ENCODE results near the gene PCDHA1. TPM values are rescaled to one million over a fixed set of nuclear protein-coding genes. Genes with fewer than 3 reads are reported as not detected.

The PCDHA1 gene
- total and polyA plus RNA-seq, 8 donors: 0.37 TPM; not detected in 7

DNA sequence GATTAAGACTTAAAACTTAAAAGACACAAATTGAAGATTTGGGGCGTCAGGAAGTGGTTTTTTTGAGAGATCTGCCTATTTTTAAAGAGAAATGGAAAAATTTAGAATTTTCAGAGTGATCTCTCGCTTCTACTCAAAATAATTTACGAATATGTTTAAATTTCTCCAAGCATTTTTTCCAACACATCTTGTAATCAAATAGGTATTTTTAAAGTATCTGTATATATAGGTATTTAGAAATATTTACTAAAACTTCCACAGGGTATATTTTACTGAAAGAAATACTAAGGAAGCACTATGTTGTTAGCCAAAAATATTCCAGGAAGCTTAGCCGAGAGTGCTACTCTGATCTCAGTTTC lies 255.5 kb downstream of the PCDHA1 start:
- intact Hi-C loops (cut with DNase I; ENCODE audit: low total_unique reads): no loop called here
- no peak overlapping the region for H3K4me3 ChIP-seq

DNA sequence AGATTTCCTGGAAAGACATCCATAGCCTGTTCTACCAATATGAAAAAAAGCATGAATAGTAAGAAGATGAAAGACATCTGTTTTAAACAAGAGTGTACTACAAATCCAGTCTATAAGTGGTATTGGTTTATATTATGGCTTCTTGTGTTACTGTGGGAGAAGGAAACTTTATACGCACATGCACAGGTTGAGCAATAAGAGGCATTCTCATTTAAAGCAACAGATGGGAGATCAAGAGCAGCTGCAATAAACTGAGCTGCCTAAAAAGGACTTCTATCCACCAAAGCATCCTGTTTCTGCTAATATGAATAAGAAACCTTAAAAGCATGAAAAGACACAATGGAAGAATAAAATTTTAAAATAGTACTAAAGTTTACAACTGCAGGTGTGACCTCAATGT lies 256.6 kb downstream of the PCDHA1 start:
- intact Hi-C loops (cut with DNase I; ENCODE audit: low total_unique reads): no loop called here
- WGBS, 5 donors: 48 to 66% (median 57%) methylated on average over 1 of the region's 1 CpG

More for the DNA sequence above, 255.5 kb downstream of the PCDHA1 start:
- no peak overlapping the region for H3K27ac ChIP-seq
- no peaks in the 10 kb centered on the region for H3K36me3 ChIP-seq
- TF ChIP-seq POLR2A (IDR thresholded peaks at IDR 0.05) (no peak), EP300 (IDR thresholded peaks at IDR 0.05) (no peak), POLR2AphosphoS5 (IDR thresholded peaks at IDR 0.05) (no peak)
- TF ChIP-seq, protein P1, sequence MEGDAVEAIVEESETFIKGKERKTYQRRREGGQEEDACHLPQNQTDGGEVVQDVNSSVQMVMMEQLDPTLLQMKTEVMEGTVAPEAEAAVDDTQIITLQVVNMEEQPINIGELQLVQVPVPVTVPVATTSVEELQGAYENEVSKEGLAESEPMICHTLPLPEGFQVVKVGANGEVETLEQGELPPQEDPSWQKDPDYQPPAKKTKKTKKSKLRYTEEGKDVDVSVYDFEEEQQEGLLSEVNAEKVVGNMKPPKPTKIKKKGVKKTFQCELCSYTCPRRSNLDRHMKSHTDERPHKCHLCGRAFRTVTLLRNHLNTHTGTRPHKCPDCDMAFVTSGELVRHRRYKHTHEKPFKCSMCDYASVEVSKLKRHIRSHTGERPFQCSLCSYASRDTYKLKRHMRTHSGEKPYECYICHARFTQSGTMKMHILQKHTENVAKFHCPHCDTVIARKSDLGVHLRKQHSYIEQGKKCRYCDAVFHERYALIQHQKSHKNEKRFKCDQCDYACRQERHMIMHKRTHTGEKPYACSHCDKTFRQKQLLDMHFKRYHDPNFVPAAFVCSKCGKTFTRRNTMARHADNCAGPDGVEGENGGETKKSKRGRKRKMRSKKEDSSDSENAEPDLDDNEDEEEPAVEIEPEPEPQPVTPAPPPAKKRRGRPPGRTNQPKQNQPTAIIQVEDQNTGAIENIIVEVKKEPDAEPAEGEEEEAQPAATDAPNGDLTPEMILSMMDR (IDR thresholded peaks at IDR 0.05): no peak
- peaks cover 0 to 11% (median 3%) of the 10 kb centered on the region in 4 donors for H3K9me3 ChIP-seq
- 19 to 23% (median 20%) methylated on average over 4 of the region's 4 CpGs for WGBS, 5 donors
- peaks cover 0 to 15% (median 4%) of the 10 kb centered on the region in 3 donors for H3K27me3 ChIP-seq
- DNase-seq: no peak
- H3K4me1 ChIP-seq: peaks cover 0 to 20% (median 13%) of the 10 kb centered on the region in 4 donors

GRCh38 chr5:141050622-141051520 lies 264.9 kb downstream of the PCDHA1 start, which contains the start of gene PCDHB1:
Gene PCDHB1, plus strand, starts transcription at chr5:141051374. Its CDS starts 97 bp downstream, at chr5:141051471.
- 13 to 26% (median 17%) methylated on average over 20 of the region's 20 CpGs for WGBS, 5 donors

More for the DNA sequence above, 256.6 kb downstream of the PCDHA1 start:
- Histone ChIP-seq H3K27ac (no peak overlapping the region), H3K4me3 (no peak overlapping the region), H3K9me3 (peaks cover 0 to 11% (median 3%) of the 10 kb centered on the region in 4 donors), H3K27me3 (peaks cover 0 to 23% (median 4%) of the 10 kb centered on the region in 3 donors), H3K36me3 (no peaks in the 10 kb centered on the region), H3K4me1 (peaks cover 0 to 20% (median 13%) of the 10 kb centered on the region in 4 donors)
- no peak for DNase-seq
- TF ChIP-seq POLR2A (IDR thresholded peaks at IDR 0.05): no peak
- TF ChIP-seq EP300 (IDR thresholded peaks at IDR 0.05): no peak

GRCh38 chr5:141051521-141051866 lies 265.6 kb downstream of the PCDHA1 start:
- no peaks in the 10 kb centered on the region for H3K36me3 ChIP-seq
- H3K27me3 ChIP-seq: peaks cover 0 to 31% (median 8%) of the 10 kb centered on the region in 3 donors
- TF ChIP-seq, protein P1 (IDR thresholded peaks at IDR 0.05): no peak
- no peak for TF ChIP-seq POLR2A (IDR thresholded peaks at IDR 0.05)
- no peak for TF ChIP-seq POLR2AphosphoS5 (IDR thresholded peaks at IDR 0.05)
- no peak for TF ChIP-seq EP300 (IDR thresholded peaks at IDR 0.05)
- H3K4me3 ChIP-seq: peak overlapping the region; percentile 48 to 60 (median 54)
- peaks cover 0 to 13% (median 7%) of the 10 kb centered on the region in 4 donors for H3K4me1 ChIP-seq
- peak in 1 of 2 donors; percentile 18 for DNase-seq
- H3K9me3 ChIP-seq: peaks cover 0 to 9% (median 2%) of the 10 kb centered on the region in 4 donors
- intact Hi-C loops (cut with DNase I; ENCODE audit: low total_unique reads): no loop called here
- no peak overlapping the region for H3K27ac ChIP-seq
- 7 to 15% (median 13%) methylated on average over 16 to 19 of the region's 19 CpGs for WGBS, 5 donors

More at GRCh38 chr5:141050622-141051520, 264.9 kb downstream of the PCDHA1 start, which contains the start of gene PCDHB1:
- Histone ChIP-seq H3K36me3 (no peaks in the 10 kb centered on the region), H3K9me3 (peaks cover 0 to 9% (median 2%) of the 10 kb centered on the region in 4 donors), H3K4me3 (peak within 1 kb of the TSS; percentile 48 to 60 (median 54)), H3K4me1 (peaks cover 0 to 13% (median 7%) of the 10 kb centered on the region in 4 donors), H3K27ac (no peak within 1 kb of the TSS), H3K27me3 (peaks cover 0 to 37% (median 8%) of the 10 kb centered on the region in 3 donors)
- no peak for TF ChIP-seq POLR2AphosphoS5 (IDR thresholded peaks at IDR 0.05)
- intact Hi-C loops (cut with DNase I; ENCODE audit: low total_unique reads): no loop called here
- peak in 1 of 2 donors; percentile 29 for DNase-seq

Small RNAs within 50 kb of the gene (small RNA-seq; reads per million reads assigned to genes)
- gene AC010223.1: 0 reads per million in 4 donors

Other genes with a start within 250 kb of the PCDHA1 start
- 10 to 100 TPM in 1 of 5 donors, 1 to 10 TPM in 4; 2.7 to 15.1 (median 8.1) TPM for gene EIF4EBP3, start 238.5 kb upstream of the PCDHA1 start, total RNA-seq
- gene EIF4EBP3, start 238.5 kb upstream of the PCDHA1 start, polyA plus RNA-seq: 10 to 100 TPM; 66.1 to 90.9 (median 80.2) TPM
- gene SRA1, start 228.7 kb upstream of the PCDHA1 start, total RNA-seq: 10 to 100 TPM in 3 of 5 donors, 1 to 10 TPM in 1, not detected in 1; 1.8 to 26.8 (median 22.9) TPM
- 10 to 100 TPM; 37.7 to 51.0 (median 39.7) TPM for gene SRA1, start 228.7 kb upstream of the PCDHA1 start, polyA plus RNA-seq
- 10 to 100 TPM in 3 of 5 donors, 1 to 10 TPM in 2; 5.4 to 40.8 (median 22.4) TPM for gene APBB3, start 221.5 kb upstream of the PCDHA1 start, total RNA-seq
- gene APBB3, start 221.5 kb upstream of the PCDHA1 start, polyA plus RNA-seq: 10 to 100 TPM in 2 of 3 donors, 1 to 10 TPM in 1; 9.8 to 29.8 (median 11.0) TPM
- gene SLC35A4, start 221.3 kb upstream of the PCDHA1 start, total RNA-seq: 10 to 100 TPM; 11.4 to 62.0 (median 43.0) TPM
- gene SLC35A4, start 221.3 kb upstream of the PCDHA1 start, polyA plus RNA-seq: 10 to 100 TPM; 30.4 to 47.7 (median 41.7) TPM
- gene CD14, start 153.0 kb upstream of the PCDHA1 start, total RNA-seq: 10 to 100 TPM in 4 of 5 donors, 1 to 10 TPM in 1; 8.5 to 99.8 (median 23.9) TPM
- gene CD14, start 153.0 kb upstream of the PCDHA1 start, polyA plus RNA-seq: 10 to 100 TPM; 17.0 to 45.6 (median 35.0) TPM
- 10 to 100 TPM in 2 of 5 donors, 1 to 10 TPM in 3; 4.0 to 40.8 (median 7.0) TPM for gene TMCO6, start 146.7 kb upstream of the PCDHA1 start, total RNA-seq
- gene TMCO6, start 146.7 kb upstream of the PCDHA1 start, polyA plus RNA-seq: 10 to 100 TPM in 1 of 3 donors, 1 to 10 TPM in 2; 6.8 to 15.5 (median 7.9) TPM
- 100 to 1,000 TPM in 1 of 5 donors, 10 to 100 TPM in 4; 28.6 to 171 (median 42.3) TPM for gene NDUFA2, start 138.5 kb upstream of the PCDHA1 start, total RNA-seq
- 100 to 1,000 TPM; 266 to 271 (median 271) TPM for gene NDUFA2, start 138.5 kb upstream of the PCDHA1 start, polyA plus RNA-seq
- 100 to 1,000 TPM in 1 of 5 donors, 10 to 100 TPM in 4; 69.4 to 155 (median 73.3) TPM for gene IK, start 138.3 kb upstream of the PCDHA1 start, total RNA-seq
- gene IK, start 138.3 kb upstream of the PCDHA1 start, polyA plus RNA-seq: 10 to 100 TPM; 53.1 to 68.7 (median 61.4) TPM
- gene WDR55, start 121.2 kb upstream of the PCDHA1 start, total RNA-seq: 10 to 100 TPM; 20.7 to 51.0 (median 31.0) TPM
- gene WDR55, start 121.2 kb upstream of the PCDHA1 start, polyA plus RNA-seq: 10 to 100 TPM; 13.8 to 19.6 (median 17.8) TPM
- 1 to 10 TPM in 2 of 5 donors, not detected in 3; 1.4 to 6.4 TPM for gene DND1, start 112.6 kb upstream of the PCDHA1 start, total RNA-seq
- gene DND1, start 112.6 kb upstream of the PCDHA1 start, polyA plus RNA-seq: 1 to 10 TPM in 1 of 3 donors, under 1 TPM in 1, not detected in 1; 0.50 to 1.5 TPM
- 100 to 1,000 TPM in 1 of 5 donors, 10 to 100 TPM in 4; 22.9 to 117 (median 50.3) TPM for gene HARS1, start 94.8 kb upstream of the PCDHA1 start, total RNA-seq
- 10 to 100 TPM; 46.1 to 53.4 (median 51.3) TPM for gene HARS1, start 94.8 kb upstream of the PCDHA1 start, polyA plus RNA-seq
- 100 to 1,000 TPM in 1 of 5 donors, 10 to 100 TPM in 4; 37.5 to 155 (median 58.5) TPM for gene HARS2, start 94.7 kb upstream of the PCDHA1 start, total RNA-seq
- 10 to 100 TPM; 13.1 to 17.9 (median 17.4) TPM for gene HARS2, start 94.7 kb upstream of the PCDHA1 start, polyA plus RNA-seq
- gene ZMAT2, start 85.7 kb upstream of the PCDHA1 start, total RNA-seq: 100 to 1,000 TPM in 1 of 5 donors, 10 to 100 TPM in 4; 30.7 to 143 (median 44.8) TPM
- 10 to 100 TPM; 48.9 to 90.6 (median 58.2) TPM for gene ZMAT2, start 85.7 kb upstream of the PCDHA1 start, polyA plus RNA-seq
- gene PCDHA2, start 8.7 kb downstream of the PCDHA1 start, total RNA-seq: 1 to 10 TPM in 1 of 5 donors, under 1 TPM in 1, not detected in 3; 0.55 to 1.7 TPM
- gene PCDHA2, start 8.7 kb downstream of the PCDHA1 start, polyA plus RNA-seq: not detected
- gene PCDHA3, start 14.9 kb downstream of the PCDHA1 start, total RNA-seq: 1 to 10 TPM in 1 of 5 donors, under 1 TPM in 2, not detected in 2; under 0.01 to 1.2 (median 0.55) TPM
- under 1 TPM in 2 of 3 donors, not detected in 1; 0.06 to 0.08 TPM for gene PCDHA3, start 14.9 kb downstream of the PCDHA1 start, polyA plus RNA-seq
- gene PCDHA4, start 20.9 kb downstream of the PCDHA1 start, total RNA-seq: 1 to 10 TPM in 4 of 5 donors, not detected in 1; 1.0 to 2.6 (median 1.5) TPM
- gene PCDHA4, start 20.9 kb downstream of the PCDHA1 start, polyA plus RNA-seq: under 1 TPM in 2 of 3 donors, not detected in 1; 0.08 to 0.25 TPM
- 10 to 100 TPM in 1 of 5 donors, not detected in 4; 21.9 TPM for gene PCDHA5, start 35.5 kb downstream of the PCDHA1 start, total RNA-seq
- gene PCDHA5, start 35.5 kb downstream of the PCDHA1 start, polyA plus RNA-seq: under 1 TPM in 2 of 3 donors, not detected in 1; 0.12 to 0.13 TPM
- gene PCDHA6, start 41.8 kb downstream of the PCDHA1 start, total RNA-seq: 1 to 10 TPM in 1 of 5 donors, under 1 TPM in 2, not detected in 2; 0.14 to 1.2 (median 0.18) TPM
- gene PCDHA6, start 41.8 kb downstream of the PCDHA1 start, polyA plus RNA-seq: under 1 TPM in 2 of 3 donors, not detected in 1; 0.06 to 0.31 TPM
- gene PCDHA7, start 48.1 kb downstream of the PCDHA1 start, total RNA-seq: 1 to 10 TPM in 1 of 5 donors, under 1 TPM in 1, not detected in 3; 0.92 to 1.4 TPM
- gene PCDHA7, start 48.1 kb downstream of the PCDHA1 start, polyA plus RNA-seq: under 1 TPM in 1 of 3 donors, not detected in 2; 0.18 TPM
- gene PCDHA8, start 55.0 kb downstream of the PCDHA1 start, total RNA-seq: under 1 TPM in 2 of 5 donors, not detected in 3; 0.18 to 0.29 TPM
- gene PCDHA8, start 55.0 kb downstream of the PCDHA1 start, polyA plus RNA-seq: not detected
- gene PCDHA9, start 62.2 kb downstream of the PCDHA1 start, total RNA-seq: 1 to 10 TPM in 1 of 5 donors, under 1 TPM in 2, not detected in 2; 0.45 to 3.3 (median 0.73) TPM
- under 1 TPM in 1 of 3 donors, not detected in 2; 0.03 TPM for gene PCDHA9, start 62.2 kb downstream of the PCDHA1 start, polyA plus RNA-seq
- gene PCDHA10, start 69.8 kb downstream of the PCDHA1 start, total RNA-seq: 10 to 100 TPM in 2 of 5 donors, 1 to 10 TPM in 1, under 1 TPM in 2; under 0.01 to 26.3 (median 2.0) TPM
- gene PCDHA10, start 69.8 kb downstream of the PCDHA1 start, polyA plus RNA-seq: under 1 TPM in 2 of 3 donors, not detected in 1; 0.03 to 0.12 TPM
- gene PCDHA11, start 82.8 kb downstream of the PCDHA1 start, total RNA-seq: 1 to 10 TPM in 1 of 5 donors, under 1 TPM in 1, not detected in 3; 0.45 to 1.1 TPM
- gene PCDHA11, start 82.8 kb downstream of the PCDHA1 start, polyA plus RNA-seq: under 1 TPM in 2 of 3 donors, not detected in 1; 0.03 to 0.19 TPM
- 1 to 10 TPM in 1 of 5 donors, under 1 TPM in 1, not detected in 3; 0.55 to 2.2 TPM for gene PCDHA12, start 89.2 kb downstream of the PCDHA1 start, total RNA-seq
- gene PCDHA12, start 89.2 kb downstream of the PCDHA1 start, polyA plus RNA-seq: under 1 TPM in 1 of 3 donors, not detected in 2; 0.05 TPM
- 1 to 10 TPM in 2 of 5 donors, under 1 TPM in 2, not detected in 1; 0.14 to 4.3 (median 1.2) TPM for gene PCDHA13, start 96.0 kb downstream of the PCDHA1 start, total RNA-seq
- gene PCDHA13, start 96.0 kb downstream of the PCDHA1 start, polyA plus RNA-seq: under 1 TPM in 1 of 3 donors, not detected in 2; 0.61 TPM
- gene PCDHAC1, start 140.2 kb downstream of the PCDHA1 start, total RNA-seq: under 1 TPM in 1 of 5 donors, not detected in 4; 0.55 TPM
- under 1 TPM in 2 of 3 donors, not detected in 1; 0.03 to 0.15 TPM for gene PCDHAC1, start 140.2 kb downstream of the PCDHA1 start, polyA plus RNA-seq
- gene PCDHAC2, start 180.3 kb downstream of the PCDHA1 start, total RNA-seq: 1 to 10 TPM in 2 of 5 donors, under 1 TPM in 1, not detected in 2; 0.58 to 4.2 (median 2.6) TPM
- gene PCDHAC2, start 180.3 kb downstream of the PCDHA1 start, polyA plus RNA-seq: under 1 TPM in 2 of 3 donors, not detected in 1; 0.05 to 0.19 TPM